Heart left ventricle (tissue), 13 donors: ENCODE data around the gene COL26A1.

ENCODE experiments used
- POLR2A ChIP-seq, 2 donors: fragments of 450-650 bp; IDR thresholded peaks; one replicate each; pipeline ENCODE4 v1.6.1; 2017; ENCODE audit warnings: antibody characterized with exemption in 2 of 2, mild to moderate bottlenecking in 2 of 2, moderate library complexity in 2 of 2
- TF ChIP-seq, protein P1 (sequence below), 12 donors: fragments of 200-600 bp; sonication (generic) in 4 of 12; IDR thresholded peaks; one replicate each; pipeline versions ENCODE4 v1.5.0 to v1.8.0; 2018 to 2022; ENCODE audit warnings: antibody characterized with exemption in 12 of 12, mild to moderate bottlenecking in 5 of 12
- donor health status: ischemic (EF 13 %, LVEDD 7.1; RV severe dilation, severe dysfunction).
- donor health status: DM: no; HTN: yes; CAD: no.
- donor health status: DM: no; HTN: no; CAD: no.
- donor health status: ischemic (EF 25% LVEDD 6.9; RV normal size, moderate dysfunction).
- donor health status: ischemic (EF 25% LVEDD 5.7; RV mildly dilated, moderate dysfunction).
- donor health status: ischemic (EF 35%, LVEDD 5.7; RV mildly dilated, moderate dysfunction).
- donor health status: nonischemic (EF 11% LVEDD 7.7; RV severe dilation, severe dysfunction).
- donor health status: DM: yes; HTN: yes; CAD: no.
- donor health status: PGD.
- donor health status: ischemic (EF 29% LVEDD 5.4; RV normal size, mild dysfunction).
- donor health status: nonischemic (EF 23%, LVEDD 6.1; RV moderate dilation, normal function).

- TF ChIP-seq, protein P1, sequence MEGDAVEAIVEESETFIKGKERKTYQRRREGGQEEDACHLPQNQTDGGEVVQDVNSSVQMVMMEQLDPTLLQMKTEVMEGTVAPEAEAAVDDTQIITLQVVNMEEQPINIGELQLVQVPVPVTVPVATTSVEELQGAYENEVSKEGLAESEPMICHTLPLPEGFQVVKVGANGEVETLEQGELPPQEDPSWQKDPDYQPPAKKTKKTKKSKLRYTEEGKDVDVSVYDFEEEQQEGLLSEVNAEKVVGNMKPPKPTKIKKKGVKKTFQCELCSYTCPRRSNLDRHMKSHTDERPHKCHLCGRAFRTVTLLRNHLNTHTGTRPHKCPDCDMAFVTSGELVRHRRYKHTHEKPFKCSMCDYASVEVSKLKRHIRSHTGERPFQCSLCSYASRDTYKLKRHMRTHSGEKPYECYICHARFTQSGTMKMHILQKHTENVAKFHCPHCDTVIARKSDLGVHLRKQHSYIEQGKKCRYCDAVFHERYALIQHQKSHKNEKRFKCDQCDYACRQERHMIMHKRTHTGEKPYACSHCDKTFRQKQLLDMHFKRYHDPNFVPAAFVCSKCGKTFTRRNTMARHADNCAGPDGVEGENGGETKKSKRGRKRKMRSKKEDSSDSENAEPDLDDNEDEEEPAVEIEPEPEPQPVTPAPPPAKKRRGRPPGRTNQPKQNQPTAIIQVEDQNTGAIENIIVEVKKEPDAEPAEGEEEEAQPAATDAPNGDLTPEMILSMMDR (IDR thresholded peaks at IDR 0.05): no peak
- TF ChIP-seq POLR2A (IDR thresholded peaks at IDR 0.05): no peak
Measured at GRCh38 chr7:101563198-101563901, 200.7 kb downstream of the COL26A1 start.
